Mucosa of descending colon (tissue), 3 donors: ENCODE measurements around the gene VOPP1. TPM values are rescaled to one million over a fixed set of nuclear protein-coding genes. Genes with fewer than 3 reads are reported as not detected.

ENCODE experiments used
- ATAC-seq: fragments of 200-7000 bp; cut with Tn5 transposase; one replicate; pipeline ENCODE4 v1.9.1; 2020; ENCODE audit warnings: mild to moderate bottlenecking, moderate library complexity
- DNase-seq, 3 donors: peaks; one replicate each; pipeline ENCODE4 v3.0.0-alpha.2; 2020
- H3K36me3 ChIP-seq: fragments of 200-600 bp; one replicate; pipeline ENCODE4 v1.8.0; 2021; ENCODE audit warnings: low read depth, mild to moderate bottlenecking
- H3K4me1 ChIP-seq: fragments of 200-600 bp; one replicate; pipeline ENCODE4 v1.8.0; 2021; ENCODE audit warnings: low read depth, mild to moderate bottlenecking
- H3K4me3 ChIP-seq: fragments of 200-600 bp; one replicate; pipeline ENCODE4 v1.8.0; 2021; ENCODE audit warnings: mild to moderate bottlenecking
- H3K9me3 ChIP-seq: fragments of 200-600 bp; one replicate; pipeline ENCODE4 v1.8.0; 2021; ENCODE audit warnings: mild to moderate bottlenecking
- intact Hi-C, 2 donors: fragments of 100-400 bp; cut with DNase I in 1 of 2; cut with micrococcal nuclease in 1 of 2; formaldehyde crosslinking; loops; one replicate each; pipeline versions ENCODE4 v1.11.0 to v1.11.1; 2022; cut with DNase I, micrococcal nuclease
- total RNA-seq, 3 donors: library from RNA; stranded (reverse); fragmentation: NEBNext Ultra II Directional in 2 of 3; extraction: Animal tissue kit (Norgen Biotek cat#: 25700) in 2 of 3; gene quantifications; one replicate each; pipeline versions ENCODE4 v1.2.1 to v1.2.4, GENCODE V29; 2021 to 2023
- TF ChIP-seq, protein P1 (sequence below): fragments of 200-600 bp; IDR thresholded peaks from one replicate; pipeline ENCODE4 v1.8.0; 2022; ENCODE audit warnings: antibody characterized with exemption, mild to moderate bottlenecking
- donor health status: DM: no; HTN: no; CAD: no; lungs with moderate emphysema.
- donor health status: DM: no; HTN: no; CAD: no.
- donor health status: DM: no; HTN: yes; CAD: no.

VOPP1 gene
- total RNA-seq, 3 donors from 2014 or later, result 57.8 to 83.5 (median 75.2) TPM

DNA sequence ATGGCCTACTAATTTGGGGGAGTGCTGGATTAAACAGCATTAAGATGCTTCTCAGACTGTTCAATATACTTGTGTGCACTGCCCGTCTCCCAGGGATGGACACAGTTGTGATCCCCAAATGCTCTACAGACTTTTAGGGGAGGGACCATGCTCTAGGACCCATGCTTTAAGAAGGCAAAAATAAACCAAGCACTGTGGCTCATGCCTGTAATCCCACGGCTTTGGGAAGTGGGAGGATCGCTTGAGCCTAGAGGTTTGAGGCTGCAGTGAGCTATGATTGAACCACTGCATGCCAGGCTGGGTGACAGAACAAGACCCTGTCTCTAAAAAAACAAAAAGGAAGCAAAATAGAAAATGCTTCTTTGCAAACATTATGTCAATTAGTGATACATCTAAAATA lies 102.6 kb downstream of the VOPP1 start:
- Histone ChIP-seq H3K4me3 (no peak overlapping the region), H3K9me3 (no peaks in the 10 kb centered on the region), H3K4me1 (peaks cover 3% of the 10 kb centered on the region), H3K36me3 (no peaks in the 10 kb centered on the region)
- TF ChIP-seq, protein P1, sequence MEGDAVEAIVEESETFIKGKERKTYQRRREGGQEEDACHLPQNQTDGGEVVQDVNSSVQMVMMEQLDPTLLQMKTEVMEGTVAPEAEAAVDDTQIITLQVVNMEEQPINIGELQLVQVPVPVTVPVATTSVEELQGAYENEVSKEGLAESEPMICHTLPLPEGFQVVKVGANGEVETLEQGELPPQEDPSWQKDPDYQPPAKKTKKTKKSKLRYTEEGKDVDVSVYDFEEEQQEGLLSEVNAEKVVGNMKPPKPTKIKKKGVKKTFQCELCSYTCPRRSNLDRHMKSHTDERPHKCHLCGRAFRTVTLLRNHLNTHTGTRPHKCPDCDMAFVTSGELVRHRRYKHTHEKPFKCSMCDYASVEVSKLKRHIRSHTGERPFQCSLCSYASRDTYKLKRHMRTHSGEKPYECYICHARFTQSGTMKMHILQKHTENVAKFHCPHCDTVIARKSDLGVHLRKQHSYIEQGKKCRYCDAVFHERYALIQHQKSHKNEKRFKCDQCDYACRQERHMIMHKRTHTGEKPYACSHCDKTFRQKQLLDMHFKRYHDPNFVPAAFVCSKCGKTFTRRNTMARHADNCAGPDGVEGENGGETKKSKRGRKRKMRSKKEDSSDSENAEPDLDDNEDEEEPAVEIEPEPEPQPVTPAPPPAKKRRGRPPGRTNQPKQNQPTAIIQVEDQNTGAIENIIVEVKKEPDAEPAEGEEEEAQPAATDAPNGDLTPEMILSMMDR, result no peak
- intact Hi-C loops, result no loop called here
- ATAC-seq (no peak), DNase-seq (no peak)

DNA sequence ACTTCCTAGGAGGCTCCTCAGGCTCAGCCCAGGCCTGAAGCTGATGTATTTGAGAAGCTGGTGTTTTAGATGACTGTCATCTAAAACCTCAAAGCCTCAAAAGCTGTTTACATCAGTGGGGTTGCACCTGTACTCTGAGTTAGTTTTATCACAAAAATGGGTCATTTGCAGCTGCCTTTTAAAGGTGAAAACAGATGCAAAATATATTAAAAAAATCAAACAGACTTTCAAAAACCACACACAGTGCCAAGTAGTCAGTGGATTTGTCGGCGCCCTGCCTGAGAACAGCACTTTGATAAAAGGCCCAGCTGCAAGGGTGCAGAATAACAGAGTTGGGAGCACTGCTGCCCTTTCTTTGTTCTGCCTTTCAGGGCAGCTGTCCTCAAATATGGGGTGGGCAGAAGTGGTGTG lies 103.0 kb downstream of the VOPP1 start:
- TF ChIP-seq, protein P1, result no peak
- ATAC-seq, result peak; percentile 49
- intact Hi-C loops, result no loop called here
- Histone ChIP-seq H3K4me1 (peaks cover 3% of the 10 kb centered on the region), H3K4me3 (no peak overlapping the region), H3K36me3 (no peaks in the 10 kb centered on the region), H3K9me3 (no peaks in the 10 kb centered on the region)
- DNase-seq, result no peak

DNA sequence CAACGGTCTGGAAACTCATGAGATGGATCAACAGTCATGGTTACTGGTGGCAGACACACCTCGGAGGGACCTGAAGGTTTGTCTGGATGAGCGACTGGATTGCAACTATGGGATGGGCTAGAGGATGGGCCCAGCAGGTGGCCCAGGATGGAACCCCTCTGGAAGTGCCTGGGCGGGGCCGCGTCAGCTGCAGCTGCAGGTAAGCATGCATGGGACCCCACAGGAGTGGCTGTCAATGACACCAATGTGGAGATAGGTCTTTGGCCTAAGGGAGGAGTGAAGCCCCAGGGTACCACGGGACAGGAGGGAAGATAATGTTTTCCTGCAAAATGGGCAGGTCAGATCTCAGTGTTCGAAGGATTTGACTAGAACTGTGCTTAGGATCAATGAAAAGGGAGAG lies 103.8 kb downstream of the VOPP1 start:
- Histone ChIP-seq H3K4me3 (no peak overlapping the region), H3K9me3 (no peaks in the 10 kb centered on the region), H3K36me3 (no peaks in the 10 kb centered on the region), H3K4me1 (peaks cover 3% of the 10 kb centered on the region)
- no peak for ATAC-seq
- intact Hi-C loops, result no loop called here
- TF ChIP-seq, protein P1, result no peak
- no peak for DNase-seq

DNA sequence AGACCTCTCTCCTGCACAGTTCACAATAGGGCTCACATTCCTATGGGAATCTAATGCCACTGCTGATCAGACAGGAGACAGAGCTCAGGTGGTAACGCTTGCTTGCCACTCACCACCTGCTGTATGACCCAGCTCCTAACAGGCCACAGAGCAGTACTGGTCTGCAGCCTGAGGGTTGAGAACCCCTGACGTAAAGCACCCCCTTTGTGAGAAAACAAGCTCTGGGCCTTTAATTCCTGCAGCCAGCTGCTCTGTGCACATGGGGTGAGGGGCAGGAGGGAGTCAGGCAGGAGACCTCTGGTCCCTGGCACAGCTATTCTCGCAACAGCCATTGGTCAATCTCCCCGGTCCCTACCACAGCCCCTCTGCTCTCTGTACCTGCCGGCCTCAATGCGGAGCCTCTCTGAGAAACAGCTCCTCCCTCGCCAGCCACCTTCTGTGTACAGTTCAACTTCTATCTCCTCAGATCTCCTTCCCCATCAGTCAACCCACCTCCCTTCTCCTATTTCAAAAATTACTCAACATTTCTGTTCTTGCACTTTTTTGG lies 105.2 kb downstream of the VOPP1 start:
- Histone ChIP-seq H3K4me1 (peaks cover 3% of the 10 kb centered on the region), H3K4me3 (no peak overlapping the region), H3K36me3 (no peaks in the 10 kb centered on the region), H3K9me3 (no peaks in the 10 kb centered on the region)
- no peak for ATAC-seq
- no peak for DNase-seq
- TF ChIP-seq, protein P1, result no peak
- intact Hi-C loops, result no loop called here

DNA sequence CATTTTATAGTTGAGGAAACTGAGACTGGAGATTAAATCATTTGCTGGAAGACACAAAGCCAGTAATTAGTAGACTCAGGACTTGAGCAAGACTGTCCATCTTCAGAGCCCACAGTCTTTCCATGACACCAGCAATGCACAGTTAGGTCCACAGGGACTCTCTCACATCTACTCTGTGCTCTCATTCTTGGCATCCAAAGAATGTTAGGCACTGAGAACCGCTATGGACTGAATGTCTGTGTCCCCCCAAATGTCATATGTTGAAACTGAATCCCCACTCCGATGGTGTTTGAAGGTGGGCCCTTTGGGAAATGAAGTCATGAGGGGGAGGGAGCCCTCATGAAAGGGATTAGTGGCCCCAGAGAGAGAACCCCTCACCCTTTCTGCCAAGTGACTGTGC lies 106.6 kb downstream of the VOPP1 start:
- Histone ChIP-seq H3K9me3 (peaks cover 7% of the 10 kb centered on the region), H3K4me3 (no peak overlapping the region), H3K4me1 (peaks cover 3% of the 10 kb centered on the region), H3K36me3 (no peaks in the 10 kb centered on the region)
- DNase-seq (no peak), ATAC-seq (no peak)
- intact Hi-C loops, result no loop called here
- TF ChIP-seq, protein P1, result no peak

DNA sequence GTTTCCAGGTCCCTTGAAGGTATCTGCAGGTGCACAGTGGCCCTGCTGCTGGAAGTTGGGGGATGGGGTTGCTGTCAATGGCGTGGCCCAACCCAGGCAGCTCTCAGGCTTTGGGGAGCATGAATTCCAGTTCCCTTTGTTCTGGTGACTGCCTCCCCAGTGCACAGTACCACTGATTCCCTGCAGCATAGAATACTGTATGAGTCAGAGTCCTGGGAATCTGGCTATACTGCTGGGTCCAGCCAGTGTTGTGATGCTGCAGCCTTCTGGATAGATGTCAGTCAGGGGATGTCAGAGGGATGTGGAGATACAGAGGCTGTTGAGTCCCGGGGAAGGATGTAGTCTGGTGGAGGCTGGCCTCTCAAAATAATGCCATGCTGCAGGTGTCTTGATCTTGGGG lies 107.9 kb downstream of the VOPP1 start:
- Histone ChIP-seq H3K9me3 (peaks cover 8% of the 10 kb centered on the region), H3K4me1 (no peaks in the 10 kb centered on the region), H3K4me3 (no peak overlapping the region), H3K36me3 (no peaks in the 10 kb centered on the region)
- DNase-seq, result no peak
- TF ChIP-seq, protein P1, result no peak
- no peak for ATAC-seq
- intact Hi-C loops, result no loop called here
